Measurements from ENCODE around the gene CX3CR1. TPM values are rescaled to one million over a fixed set of nuclear protein-coding genes. Genes with fewer than 3 reads are reported as not detected.
A peak's percentile ranks its signal among the peaks of the same experiment; 100 is the strongest.

Gene CX3CR1
- total and polyA plus RNA-seq, 9 of the 15 experiments (the other 6 are each of a cell fraction or from before 2014, with no cell fraction given) = 0.03 to 0.21 TPM; not detected in 7

- no peak for TF ChIP-seq ZNF551 (CRISPR knock-in tag; IDR thresholded peaks at IDR 0.05)
- no peak for TF ChIP-seq RBBP5 (IDR thresholded peaks at IDR 0.05; ENCODE audit: borderline replicate concordance, insufficient read depth, low read length, poor library complexity, severe bottlenecking)
- TF ChIP-seq MNT (conservative IDR thresholded peaks at IDR 0.05) = 0 out of 4 replicates have a peak, but pooled peaks of 1 of the 2 experiments have one; percentile 15
- TF ChIP-seq ATF6 (CRISPR knock-in tag; IDR thresholded peaks at IDR 0.05) = no peak
- peak; percentile 77 for TF ChIP-seq RNF2 (IDR thresholded peaks at IDR 0.05)
- TF ChIP-seq ARNT (IDR thresholded peaks at IDR 0.05) = no peak
- TF ChIP-seq MCM3 (IDR thresholded peaks at IDR 0.05) = no peak
- no peak for TF ChIP-seq EZH2 (IDR thresholded peaks at IDR 0.05; ENCODE audit: borderline replicate concordance, low read depth, low read length)
- TF ChIP-seq SREBF1 (IDR thresholded peaks at IDR 0.05; ENCODE audit: borderline replicate concordance, low read depth, low read length) = no peak
- no peak for TF ChIP-seq THAP7 (CRISPR knock-in tag; IDR thresholded peaks at IDR 0.05)
- TF ChIP-seq NEUROD1 (IDR thresholded peaks at IDR 0.05; ENCODE audit: borderline replicate concordance, low read depth, low read length, partially characterized antibody) = peak; percentile 26
- no peak for TF ChIP-seq ZBTB2 (IDR thresholded peaks at IDR 0.05)
- no peak for TF ChIP-seq HNRNPH1 (optimal IDR thresholded peaks at IDR 0.05; ENCODE audit: low read depth, low read length)
- TF ChIP-seq ZNF41 (CRISPR knock-in tag; conservative IDR thresholded peaks at IDR 0.05) = no peak
- TF ChIP-seq HDAC1 (IDR thresholded peaks at IDR 0.05) = no peak
- no peak for TF ChIP-seq CREBBP (IDR thresholded peaks at IDR 0.05; ENCODE audit: low read depth, low read length)
- TF ChIP-seq SIN3A (IDR thresholded peaks at IDR 0.05; ENCODE audit: borderline replicate concordance in 2 of 2, control insufficient read depth in 1 of 2, low read depth in 2 of 2, low read length in 2 of 2) = no peak
- TF ChIP-seq BDP1 (IDR thresholded peaks at IDR 0.05; ENCODE audit: insufficient read depth, insufficient read length) = no peak
- TF ChIP-seq ZNF778 (CRISPR knock-in tag; IDR thresholded peaks at IDR 0.05) = no peak
- no peak for TF ChIP-seq U2AF2 (optimal IDR thresholded peaks at IDR 0.05; ENCODE audit: low read depth, low read length)
- TF ChIP-seq TCF7 (IDR thresholded peaks at IDR 0.05; ENCODE audit: borderline replicate concordance) = no peak
- no peak for TF ChIP-seq FOXA1 (IDR thresholded peaks at IDR 0.05; ENCODE audit: borderline replicate concordance)
- no peak for TF ChIP-seq PML (IDR thresholded peaks at IDR 0.05; ENCODE audit: low read length)
- TF ChIP-seq TRIM24 (IDR thresholded peaks at IDR 0.05) = peak; percentile 84
- TF ChIP-seq ZNF766 (CRISPR knock-in tag; conservative IDR thresholded peaks at IDR 0.05) = no peak
- no peak for TF ChIP-seq PHB2 (IDR thresholded peaks at IDR 0.05; ENCODE audit: low read depth)
These were observed 18.9 kb downstream of the CX3CR1 start (continued) for GRCh38 chr3:39260957-39261356.
